Tibial artery (tissue), 4 donors: ENCODE measurements around the gene TDRD9.

Experiments
- DNase-seq, 2 donors: peaks; one replicate each; pipeline ENCODE4 v3.0.0-alpha.2; 2019
- H3K27ac ChIP-seq, 2 donors: fragments of 200-600 bp; sonication (generic) in 1 of 2; 1 replicate in 1 of 2; 2 replicates in 1 of 2; pipeline ENCODE4 v1.5.1; 2018 to 2019; ENCODE audit warnings: mild to moderate bottlenecking in 1 of 2
- H3K27me3 ChIP-seq, 2 donors: fragments of 200-600 bp; sonication (generic) in 1 of 2; one replicate each; pipeline versions ENCODE4 v1.5.1 to v1.6.0; 2016 to 2019
- H3K36me3 ChIP-seq, 3 donors: fragments of 200-600 bp; sonication (generic) in 2 of 3; one replicate each; pipeline ENCODE4 v1.5.1; 2016 to 2019; ENCODE audit warnings: mild to moderate bottlenecking in 2 of 3
- H3K4me1 ChIP-seq, 4 donors: fragments of 200-600 bp; sonication (generic) in 2 of 4; 1 replicate in 3 of 4; 2 replicates in 1 of 4; pipeline ENCODE4 v1.5.1; 2016 to 2019
- H3K4me3 ChIP-seq, 2 donors: fragments of 200-600 bp; sonication (generic) in 1 of 2; 1 replicate in 1 of 2; 2 replicates in 1 of 2; pipeline ENCODE4 v1.5.1; 2018 to 2019; ENCODE audit warnings: mild to moderate bottlenecking in 2 of 2
- H3K9me3 ChIP-seq, 3 donors: fragments of 200-600 bp; sonication (generic) in 1 of 3; one replicate each; pipeline ENCODE4 v1.5.1; 2016 to 2019
- intact Hi-C: fragments of 100-400 bp; cut with DNase I; formaldehyde crosslinking; loops from one replicate; pipeline ENCODE4 v1.15.0; 2023; ENCODE audit warnings: low total_unique reads
- TF ChIP-seq, protein P1 (sequence below), 2 experiments: fragments of 200-600 bp in 1 of 2; fragments of 450-650 bp in 1 of 2; IDR thresholded peaks; one replicate each; pipeline ENCODE4 v1.5.1; 2017 to 2019; ENCODE audit warnings: antibody characterized with exemption in 2 of 2, mild to moderate bottlenecking in 1 of 2, moderate library complexity in 1 of 2

Gene TDRD9

DNA sequence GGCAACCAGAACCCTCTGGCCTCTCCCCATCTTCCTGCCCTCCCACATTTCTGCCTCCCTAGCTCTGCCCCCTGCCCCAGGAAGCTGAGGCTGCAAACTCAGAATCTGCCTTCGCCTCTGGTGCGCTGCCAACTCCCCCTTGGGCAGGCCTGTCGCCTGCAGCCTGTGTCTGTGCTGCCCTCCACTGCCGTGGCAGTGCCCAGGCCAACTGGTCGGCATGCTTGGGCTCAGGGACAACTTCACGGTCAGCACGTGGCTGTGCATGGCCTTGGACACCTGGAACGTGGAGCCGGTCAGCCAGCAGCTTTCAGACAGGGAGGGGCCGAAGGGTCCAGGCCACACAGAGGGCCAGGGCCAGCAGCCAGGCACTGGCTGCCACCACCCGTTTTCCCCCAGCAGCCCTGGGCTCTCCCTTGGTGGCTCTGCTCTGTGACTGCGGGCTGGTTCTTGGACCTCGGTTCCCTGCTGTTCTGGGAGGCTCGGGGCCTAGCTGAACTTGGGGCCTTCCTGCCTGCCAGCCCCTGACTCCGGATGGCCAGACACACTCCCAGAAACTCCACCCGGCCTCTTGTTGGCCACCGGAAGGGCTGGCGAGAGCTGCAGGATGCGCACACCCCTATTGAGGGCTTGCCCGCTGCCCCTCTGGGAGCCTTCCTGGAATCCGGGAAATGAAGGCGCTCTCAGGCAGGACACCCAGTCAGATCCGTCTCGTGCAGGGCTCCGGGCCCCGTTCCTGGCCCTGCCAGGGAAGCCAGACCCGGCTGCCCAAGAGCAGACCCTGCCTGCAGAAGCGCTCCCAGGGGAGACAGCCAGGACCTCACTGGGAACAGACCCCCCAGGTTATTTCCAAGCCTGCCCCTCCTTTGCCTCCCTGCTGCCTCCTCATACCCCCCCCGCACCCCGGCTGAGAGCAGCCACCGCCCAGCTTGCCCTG is 46.7 kb upstream of the TDRD9 start:
- Histone ChIP-seq H3K4me1 (peaks cover 0 to 21% (median 19%) of the 10 kb centered on the region in 4 donors), H3K36me3 (no peaks in the 10 kb centered on the region), H3K27me3 (peaks cover 0 to 6% of the 10 kb centered on the region in 2 donors), H3K9me3 (no peaks in the 10 kb centered on the region), H3K4me3 (no peak overlapping the region), H3K27ac (no peak overlapping the region)
- no peak for DNase-seq
- TF ChIP-seq, protein P1, sequence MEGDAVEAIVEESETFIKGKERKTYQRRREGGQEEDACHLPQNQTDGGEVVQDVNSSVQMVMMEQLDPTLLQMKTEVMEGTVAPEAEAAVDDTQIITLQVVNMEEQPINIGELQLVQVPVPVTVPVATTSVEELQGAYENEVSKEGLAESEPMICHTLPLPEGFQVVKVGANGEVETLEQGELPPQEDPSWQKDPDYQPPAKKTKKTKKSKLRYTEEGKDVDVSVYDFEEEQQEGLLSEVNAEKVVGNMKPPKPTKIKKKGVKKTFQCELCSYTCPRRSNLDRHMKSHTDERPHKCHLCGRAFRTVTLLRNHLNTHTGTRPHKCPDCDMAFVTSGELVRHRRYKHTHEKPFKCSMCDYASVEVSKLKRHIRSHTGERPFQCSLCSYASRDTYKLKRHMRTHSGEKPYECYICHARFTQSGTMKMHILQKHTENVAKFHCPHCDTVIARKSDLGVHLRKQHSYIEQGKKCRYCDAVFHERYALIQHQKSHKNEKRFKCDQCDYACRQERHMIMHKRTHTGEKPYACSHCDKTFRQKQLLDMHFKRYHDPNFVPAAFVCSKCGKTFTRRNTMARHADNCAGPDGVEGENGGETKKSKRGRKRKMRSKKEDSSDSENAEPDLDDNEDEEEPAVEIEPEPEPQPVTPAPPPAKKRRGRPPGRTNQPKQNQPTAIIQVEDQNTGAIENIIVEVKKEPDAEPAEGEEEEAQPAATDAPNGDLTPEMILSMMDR (IDR thresholded peaks at IDR 0.05): no peak
- intact Hi-C loops: no loop called here

GRCh38 chr14:103882503-103883262 is 45.6 kb upstream of the TDRD9 start:
- H3K36me3 ChIP-seq: no peaks in the 10 kb centered on the region
- no peak overlapping the region for H3K4me3 ChIP-seq
- DNase-seq: no peak
- TF ChIP-seq, protein P1 (IDR thresholded peaks at IDR 0.05): no peak
- peaks cover 0 to 21% (median 19%) of the 10 kb centered on the region in 4 donors for H3K4me1 ChIP-seq
- intact Hi-C loops: no loop called here
- H3K27me3 ChIP-seq: peaks cover 0 to 15% of the 10 kb centered on the region in 2 donors
- no peak overlapping the region for H3K27ac ChIP-seq
- no peaks in the 10 kb centered on the region for H3K9me3 ChIP-seq

DNA sequence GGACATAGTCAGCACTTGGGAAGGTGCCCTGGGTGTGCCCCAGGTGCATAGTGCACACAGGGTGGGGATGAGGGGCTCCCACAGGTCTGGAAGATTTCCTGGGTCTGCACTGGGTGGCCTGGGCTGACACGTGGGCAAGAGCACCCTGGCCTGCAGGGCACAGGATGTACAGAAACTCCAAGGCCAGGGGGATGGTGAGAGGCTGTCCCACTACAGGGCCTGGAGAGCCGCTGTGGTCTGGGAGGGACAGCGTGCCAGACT is 45.1 kb upstream of the TDRD9 start:
- DNase-seq: no peak
- no peaks in the 10 kb centered on the region for H3K36me3 ChIP-seq
- no peaks in the 10 kb centered on the region for H3K9me3 ChIP-seq
- H3K4me3 ChIP-seq: no peak overlapping the region
- TF ChIP-seq, protein P1 (IDR thresholded peaks at IDR 0.05): no peak
- no peak overlapping the region for H3K27ac ChIP-seq
- H3K27me3 ChIP-seq: peaks cover 0 to 18% of the 10 kb centered on the region in 2 donors
- peaks cover 0 to 21% (median 19%) of the 10 kb centered on the region in 4 donors for H3K4me1 ChIP-seq
- intact Hi-C loops: no loop called here

- intact Hi-C loops: no loop called here
- Histone ChIP-seq H3K36me3 (no peaks in the 10 kb centered on the region), H3K27me3 (peaks cover 0 to 19% of the 10 kb centered on the region in 2 donors), H3K4me3 (no peak overlapping the region), H3K4me1 (peaks cover 0 to 16% (median 16%) of the 10 kb centered on the region in 4 donors), H3K27ac (no peak overlapping the region), H3K9me3 (no peaks in the 10 kb centered on the region)
- no peak for DNase-seq
- TF ChIP-seq, protein P1 (IDR thresholded peaks at IDR 0.05): no peak
Observed at GRCh38 chr14:103884854-103885253, 43.4 kb upstream of the TDRD9 start.

DNA sequence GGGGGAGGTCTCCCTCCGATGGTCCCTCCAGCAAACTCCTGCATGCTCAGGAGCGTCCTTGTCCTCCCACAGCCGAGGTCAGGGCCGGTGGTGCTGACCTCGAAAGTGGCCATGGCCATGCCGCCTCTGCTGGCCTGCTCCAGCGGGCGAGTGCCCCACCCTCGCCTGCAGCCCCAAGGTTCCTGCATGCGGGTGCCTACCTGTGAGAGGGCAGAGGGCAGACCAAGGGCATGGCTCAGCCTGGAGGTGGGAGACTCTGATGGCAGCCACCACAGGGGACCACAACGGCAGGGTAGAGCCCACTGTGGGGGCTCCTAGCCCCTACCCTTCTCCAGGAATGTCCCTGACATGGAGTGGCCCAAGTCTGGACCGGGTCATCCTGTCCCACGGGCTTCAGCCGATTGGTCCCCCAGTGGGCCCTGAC is 42.7 kb upstream of the TDRD9 start:
- TF ChIP-seq, protein P1 (IDR thresholded peaks at IDR 0.05): no peak
- Histone ChIP-seq H3K9me3 (no peaks in the 10 kb centered on the region), H3K36me3 (no peaks in the 10 kb centered on the region), H3K27ac (no peak overlapping the region), H3K27me3 (peaks cover 0 to 19% of the 10 kb centered on the region in 2 donors), H3K4me3 (no peak overlapping the region), H3K4me1 (peaks cover 0 to 10% (median 9%) of the 10 kb centered on the region in 4 donors)
- DNase-seq: no peak
- intact Hi-C loops: no loop called here
